ENCODE results near the gene CEP350. TPM values are rescaled to one million over a fixed set of nuclear protein-coding genes. Genes with fewer than 3 reads are reported as not detected.

CEP350 gene
- total RNA-seq, 1 donor from 2014 or later = 111 TPM

DNA sequence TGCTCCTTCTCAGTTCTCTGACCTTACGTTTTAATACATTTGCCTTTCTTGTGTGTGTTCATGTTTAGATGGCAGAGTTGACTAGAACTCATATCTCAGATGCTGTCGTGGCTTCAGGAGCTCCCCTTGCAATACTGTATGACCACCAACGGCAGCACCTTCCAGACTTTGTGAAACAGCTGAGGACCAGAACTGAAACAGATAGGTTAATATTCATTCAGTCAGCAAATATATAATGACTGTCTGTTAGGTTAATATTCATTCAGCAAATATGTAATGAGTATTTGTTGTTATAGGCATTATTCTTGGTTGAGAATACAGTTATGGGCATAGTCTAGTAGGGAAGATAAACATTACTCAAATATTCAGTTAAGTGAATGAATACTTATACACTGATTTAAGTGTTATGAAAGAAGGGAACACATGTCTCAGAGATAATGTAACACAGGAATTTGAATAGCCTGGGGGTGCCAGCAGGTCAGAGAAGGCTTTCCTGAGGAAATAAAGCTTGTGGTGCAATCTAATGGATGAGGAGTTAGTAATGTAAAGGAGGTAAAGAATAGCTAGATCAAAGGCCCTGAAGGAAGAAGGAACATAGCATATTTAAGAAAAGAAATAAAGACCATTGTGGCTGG, 88.5 kb downstream of the CEP350 start:
- no peak for FAIRE-seq
- DNase-seq (ENCODE audit: low spot score in 2 of 2) = no peak

DNA sequence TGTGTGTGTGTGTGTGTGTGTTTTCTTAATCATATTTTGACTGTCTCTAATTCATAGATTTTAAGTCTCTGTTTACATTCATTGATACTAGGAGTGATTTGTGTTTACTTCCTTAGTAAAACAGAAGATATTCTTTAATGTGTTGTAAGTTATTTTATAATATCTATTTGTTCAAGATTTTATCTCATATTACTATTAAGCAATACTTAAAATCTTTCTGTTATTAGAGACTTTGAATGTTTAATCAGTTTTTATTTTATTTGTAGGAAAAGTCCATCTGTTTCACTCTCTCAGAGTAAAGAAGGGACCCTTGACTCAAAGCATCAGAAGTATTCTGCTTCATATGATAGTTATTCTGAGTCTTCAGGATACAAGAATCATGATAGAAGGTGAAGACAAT, 89.2 kb downstream of the CEP350 start:
- no peak for DNase-seq (ENCODE audit: low spot score in 2 of 2)
- no peak for FAIRE-seq

DNA sequence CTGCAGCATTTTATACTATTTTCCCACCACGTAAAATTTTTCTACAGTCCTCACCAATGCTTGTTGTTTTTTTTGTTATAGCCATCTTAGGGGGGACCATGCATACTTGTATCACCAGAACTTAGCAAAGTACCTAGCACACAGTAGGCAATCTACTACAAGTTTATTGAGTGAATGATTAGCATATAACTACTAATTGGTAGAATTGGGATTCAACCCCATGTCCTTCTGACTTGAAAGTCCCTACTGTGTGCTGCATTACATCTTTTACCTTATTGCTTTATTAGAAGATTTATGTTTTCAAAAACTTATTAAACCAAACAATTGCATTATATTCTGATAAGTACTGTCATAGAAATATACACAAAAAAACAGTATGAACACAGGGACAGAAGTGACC, 92.1 kb downstream of the CEP350 start:
- FAIRE-seq = no peak

DNA sequence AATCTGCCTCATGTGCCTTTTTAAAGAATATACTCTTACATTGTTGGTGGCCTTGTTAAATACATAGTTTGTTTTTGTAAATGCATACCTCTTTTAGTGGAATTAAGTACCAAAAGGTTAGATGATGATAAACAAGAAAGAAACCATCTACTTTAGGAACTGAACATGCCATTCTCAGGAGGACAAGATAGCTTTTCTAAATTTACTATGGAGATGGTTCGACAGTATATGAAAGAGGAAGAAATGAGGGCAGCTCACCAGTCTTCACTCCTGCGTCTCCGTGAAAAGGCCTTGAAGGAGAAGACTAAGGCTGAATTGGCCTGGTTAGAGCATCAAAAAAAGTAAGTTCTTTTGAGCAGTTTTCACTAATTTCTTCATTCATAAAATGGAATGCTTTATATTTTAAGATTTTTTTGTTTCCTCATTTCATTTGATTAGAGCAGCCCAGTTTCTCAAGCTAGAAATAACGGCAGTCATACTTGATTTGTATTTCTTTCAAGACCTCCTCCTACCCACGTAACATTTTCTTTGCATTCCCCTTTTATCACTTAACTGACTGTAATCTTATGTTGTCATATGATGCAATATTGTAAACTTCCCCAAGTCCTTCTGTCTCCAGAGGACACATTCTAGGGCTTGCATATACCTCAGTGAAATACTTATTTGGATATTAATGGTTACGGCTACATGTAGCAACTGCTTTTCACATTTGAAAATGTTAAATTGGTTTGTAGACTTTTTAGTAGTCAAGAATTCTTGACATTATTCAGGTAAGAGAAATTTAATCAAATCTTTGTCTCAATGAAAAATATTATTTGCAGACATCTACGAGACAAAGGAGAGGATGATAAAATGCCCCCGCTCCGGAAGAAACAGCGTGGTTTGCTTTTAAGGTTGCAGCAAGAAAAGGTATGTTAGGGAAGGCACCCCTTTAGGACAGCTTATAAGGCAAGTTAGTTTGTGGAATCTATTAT, 99.3 kb downstream of the CEP350 start:
- FAIRE-seq (no peak), DNase-seq (ENCODE audit: low spot score in 2 of 2) (no peak)

More for the DNA sequence above, 92.1 kb downstream of the CEP350 start:
- DNase-seq (ENCODE audit: low spot score in 2 of 2) = no peak

DNA sequence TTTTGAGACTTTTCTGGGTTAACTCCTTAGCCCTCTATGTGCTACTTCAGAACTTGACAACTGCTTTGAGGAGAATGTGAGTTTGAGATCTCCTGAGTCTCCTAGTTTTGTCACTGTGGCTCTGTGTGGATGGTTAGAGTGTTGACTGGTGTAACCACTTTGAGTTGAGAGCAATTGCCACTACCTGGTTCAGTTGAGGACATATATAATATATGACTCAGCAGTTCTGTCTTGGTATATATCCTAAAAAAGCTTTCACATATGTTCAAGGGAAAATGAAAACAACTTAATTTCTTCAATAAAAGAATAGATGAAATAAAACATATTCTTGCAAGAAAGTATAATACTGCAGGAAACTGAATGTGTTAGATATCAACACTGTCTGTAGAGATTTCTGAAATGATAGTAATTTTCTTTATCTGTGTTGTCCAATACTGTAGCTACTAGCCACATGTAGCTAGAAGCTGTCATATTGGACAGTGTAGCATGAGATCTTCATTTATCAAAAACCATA, 103.3 kb downstream of the CEP350 start:
- DNase-seq (ENCODE audit: low spot score in 2 of 2) (no peak), FAIRE-seq (no peak)

DNA sequence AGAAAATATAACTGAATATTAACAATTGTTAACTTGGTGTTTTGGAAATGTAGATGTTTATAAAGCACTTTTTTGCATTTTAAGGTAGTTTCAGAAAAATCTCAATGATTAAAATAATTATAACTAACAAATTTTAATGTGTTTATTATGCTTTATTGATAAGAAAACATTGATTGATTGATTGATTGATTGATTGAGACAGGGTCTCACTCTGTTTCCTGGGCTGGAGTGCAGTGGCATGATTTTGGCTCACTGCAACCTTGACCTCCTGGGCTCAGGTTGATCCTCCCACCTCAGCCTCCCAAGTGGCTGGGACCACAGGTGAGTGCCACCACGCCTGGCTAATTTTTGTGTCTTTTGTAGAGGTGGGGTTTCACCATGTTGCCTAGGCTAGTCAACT, 106.4 kb downstream of the CEP350 start:
- no peak for FAIRE-seq
- DNase-seq (ENCODE audit: low spot score in 2 of 2) = no peak

DNA sequence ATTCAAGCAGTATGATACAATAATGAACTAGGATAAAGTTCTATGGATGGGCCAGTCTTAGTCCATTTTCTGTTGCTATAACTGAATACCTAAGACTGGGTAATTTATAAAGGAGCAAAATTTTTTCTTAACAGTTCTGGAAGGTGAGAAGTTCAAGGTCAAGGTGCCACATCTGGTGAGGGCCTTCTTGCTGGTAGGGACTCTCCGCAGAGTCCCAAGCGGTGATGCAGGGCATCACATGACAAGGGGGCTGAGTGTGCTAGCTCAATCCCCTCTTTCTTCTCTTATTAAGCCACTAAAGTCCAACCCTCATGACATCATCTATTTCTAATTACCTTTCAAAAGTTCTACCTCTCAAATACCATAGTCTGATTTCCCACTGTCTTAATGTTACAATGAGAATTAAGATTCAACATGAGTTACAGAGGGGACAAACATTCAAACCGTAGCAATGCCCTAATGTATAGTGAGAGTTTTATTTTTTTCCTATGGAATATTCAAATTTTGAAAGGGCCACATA, 107.9 kb downstream of the CEP350 start:
- FAIRE-seq (no peak), DNase-seq (ENCODE audit: low spot score in 2 of 2) (no peak)

DNA sequence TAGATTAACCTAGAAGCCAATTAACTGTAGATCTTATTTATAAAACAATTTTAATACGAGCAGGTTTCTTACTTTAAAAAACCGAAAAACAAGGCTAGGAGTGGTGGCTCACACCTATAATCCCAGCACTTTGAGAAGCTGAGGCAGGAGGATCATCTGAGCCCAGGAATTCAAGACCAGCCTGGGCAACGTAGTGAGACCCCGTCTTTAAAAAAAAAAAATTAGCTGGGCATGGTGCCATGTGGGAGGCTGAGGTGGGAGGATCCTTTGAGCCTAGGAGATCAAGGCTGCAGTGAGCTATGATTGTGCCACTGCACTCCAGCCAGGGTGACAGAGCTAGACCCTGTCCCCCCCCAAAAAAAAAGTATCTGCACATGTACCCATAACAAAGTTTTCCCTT, 110.8 kb downstream of the CEP350 start:
- FAIRE-seq (no peak), DNase-seq (ENCODE audit: low spot score in 2 of 2) (no peak)

DNA sequence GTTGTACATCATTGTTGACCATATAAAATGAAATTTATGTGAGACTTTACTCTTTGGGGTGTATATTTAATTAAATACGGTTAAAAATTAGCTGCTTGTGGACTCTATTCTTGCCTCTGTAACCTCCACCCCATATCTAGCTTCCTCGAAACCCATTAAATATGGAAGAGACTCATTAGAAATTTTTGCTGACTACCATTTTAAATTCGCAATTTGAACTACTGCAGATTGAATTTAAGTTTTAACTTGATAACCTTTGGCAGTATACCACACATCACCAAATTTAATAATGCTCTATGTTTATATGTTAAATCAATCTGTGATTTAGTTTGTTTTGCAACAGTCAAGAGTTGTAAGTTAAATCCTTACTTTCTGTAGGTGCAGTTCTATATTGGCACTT, 111.5 kb downstream of the CEP350 start:
- no peak for FAIRE-seq
- DNase-seq (ENCODE audit: low spot score in 2 of 2) = no peak

DNA sequence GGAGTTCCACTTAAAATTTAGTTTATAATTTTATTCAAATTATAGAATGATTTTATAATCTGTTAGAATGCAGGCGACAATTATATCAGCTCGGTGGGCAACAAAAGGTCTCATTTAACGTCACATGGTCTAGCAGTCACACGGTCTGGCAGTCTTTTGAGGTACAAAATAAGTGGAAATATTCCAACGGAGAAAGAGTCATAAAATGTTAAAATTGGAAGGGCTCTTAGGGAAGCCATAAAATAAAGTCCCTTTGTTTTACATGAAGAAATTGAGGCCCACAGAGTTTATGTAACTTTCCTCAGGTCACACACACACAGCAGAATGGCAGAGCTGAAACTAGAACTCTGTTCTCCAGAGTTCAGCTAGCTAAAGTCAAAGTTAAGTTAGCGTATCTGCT, 115.7 kb downstream of the CEP350 start:
- FAIRE-seq (no peak), DNase-seq (ENCODE audit: low spot score in 2 of 2) (no peak)

DNA sequence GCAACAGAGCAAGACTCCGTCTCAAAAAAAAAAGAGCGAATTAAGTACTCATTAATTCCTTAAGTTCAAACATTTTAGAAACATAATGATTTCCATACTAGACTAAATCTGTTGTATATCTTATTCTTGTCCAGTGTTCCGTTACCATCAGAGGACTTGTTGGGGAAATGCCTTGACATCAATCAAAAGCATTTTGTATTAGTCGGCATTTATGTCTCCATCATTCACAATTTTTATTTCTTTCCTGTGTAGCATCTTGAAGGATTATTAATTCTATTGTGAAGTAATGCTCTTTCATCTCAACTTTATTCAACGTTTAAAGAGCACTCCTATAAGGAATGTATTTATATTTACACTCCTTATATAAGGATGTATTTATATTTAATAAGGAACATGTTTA, 117.1 kb downstream of the CEP350 start:
- FAIRE-seq (no peak), DNase-seq (ENCODE audit: low spot score in 2 of 2) (no peak)

DNA sequence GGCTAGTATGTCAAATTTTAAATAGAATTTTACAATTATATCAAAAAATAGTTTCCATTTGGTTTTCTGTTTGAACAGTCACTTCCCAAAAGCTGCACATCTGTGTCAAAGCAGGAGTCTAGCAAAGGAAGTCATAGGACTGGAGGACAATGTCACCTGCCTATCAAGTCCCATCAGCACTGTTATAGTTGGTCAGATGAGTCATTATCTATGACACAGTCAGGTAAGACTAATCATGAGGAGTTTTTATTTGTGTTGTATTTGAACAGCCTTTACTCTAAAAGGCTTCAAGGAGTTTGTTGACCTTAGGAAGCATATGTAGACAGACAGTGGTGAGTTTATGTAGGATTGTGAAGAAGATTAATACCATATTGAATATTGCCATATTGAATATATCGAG, 125.8 kb downstream of the CEP350 start:
- DNase-seq (ENCODE audit: low spot score in 2 of 2) (no peak), FAIRE-seq (no peak)

DNA sequence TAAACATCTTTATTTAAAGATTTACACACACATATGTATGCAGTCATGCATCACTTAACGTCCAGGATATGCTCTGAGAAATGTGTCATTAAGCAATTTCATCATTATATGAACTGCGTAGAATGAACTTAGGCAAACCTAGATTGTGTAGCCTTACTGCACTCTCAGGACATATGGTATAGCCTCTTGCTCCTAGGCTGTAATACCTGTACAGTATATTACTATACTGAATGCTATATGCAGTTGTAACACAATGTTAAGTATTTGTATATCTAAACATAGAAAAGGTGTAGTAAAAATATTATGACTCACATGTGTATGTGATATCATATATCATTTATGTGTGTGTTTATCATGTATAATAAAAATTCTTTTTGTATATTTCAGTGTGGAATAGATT, 126.9 kb downstream of the CEP350 start:
- DNase-seq (ENCODE audit: low spot score in 2 of 2) = no peak
- FAIRE-seq = no peak

DNA sequence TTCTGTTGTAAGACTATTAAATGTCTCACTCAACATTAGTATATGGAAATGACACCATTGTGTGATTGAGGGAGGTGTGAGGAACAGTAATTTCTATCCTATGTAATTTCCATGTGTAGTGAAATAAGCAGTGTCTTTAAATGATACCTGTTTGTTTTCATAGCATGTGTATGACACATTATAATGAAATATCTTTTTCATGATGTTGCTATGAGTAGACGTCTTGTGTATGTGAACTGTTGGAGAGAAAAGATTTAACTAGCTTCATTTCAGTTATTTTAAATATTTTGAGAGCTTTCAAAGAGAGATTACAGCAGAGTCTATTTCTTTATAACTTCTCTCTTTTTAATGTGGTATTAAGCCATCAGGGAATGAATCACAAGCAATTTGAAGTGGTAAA, 128.6 kb downstream of the CEP350 start:
- DNase-seq (ENCODE audit: low spot score in 2 of 2) = no peak
- no peak for FAIRE-seq

DNA sequence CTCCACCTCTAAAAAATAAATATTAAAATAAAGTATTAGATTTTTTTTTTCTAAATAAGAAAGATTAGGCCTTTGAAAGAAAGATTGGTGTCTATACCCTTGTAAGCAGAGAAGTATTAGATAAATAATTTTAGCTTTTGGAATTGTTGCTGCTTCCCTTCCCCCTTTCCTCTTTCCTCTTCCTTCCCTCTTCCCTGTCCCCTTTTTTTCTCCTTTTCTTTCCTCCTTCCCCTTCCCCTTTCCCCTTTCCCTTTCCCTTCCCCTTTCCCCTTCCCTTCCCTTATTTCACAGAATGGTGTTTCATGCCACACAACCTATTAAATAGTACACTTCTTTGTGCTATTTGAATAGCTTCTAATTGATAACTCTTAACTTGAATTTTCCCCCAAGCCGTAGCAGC, 130.3 kb downstream of the CEP350 start:
- no peak for FAIRE-seq

DNA sequence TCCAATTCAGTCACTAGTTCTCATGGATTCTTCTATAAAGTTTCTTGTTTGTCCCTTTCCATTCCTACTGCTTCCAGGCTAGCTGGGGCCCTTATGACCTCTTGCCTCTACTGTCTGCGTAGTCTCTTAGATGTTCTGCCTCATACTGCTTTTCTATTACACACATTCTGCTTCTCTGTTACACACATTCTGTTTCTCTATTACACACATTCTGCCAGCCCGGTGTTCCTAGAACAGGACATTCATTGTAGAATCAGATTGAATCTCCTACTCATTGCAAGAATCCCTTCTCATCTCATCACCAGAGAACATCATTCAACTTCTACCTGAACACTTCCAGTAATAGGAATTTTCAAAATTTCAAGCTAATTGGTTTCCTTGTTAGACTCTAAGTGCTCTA, 130.7 kb downstream of the CEP350 start:
- DNase-seq (ENCODE audit: low spot score in 2 of 2) (no peak), FAIRE-seq (no peak)

More for the DNA sequence above, 130.3 kb downstream of the CEP350 start:
- no peak for DNase-seq (ENCODE audit: low spot score in 2 of 2)

DNA sequence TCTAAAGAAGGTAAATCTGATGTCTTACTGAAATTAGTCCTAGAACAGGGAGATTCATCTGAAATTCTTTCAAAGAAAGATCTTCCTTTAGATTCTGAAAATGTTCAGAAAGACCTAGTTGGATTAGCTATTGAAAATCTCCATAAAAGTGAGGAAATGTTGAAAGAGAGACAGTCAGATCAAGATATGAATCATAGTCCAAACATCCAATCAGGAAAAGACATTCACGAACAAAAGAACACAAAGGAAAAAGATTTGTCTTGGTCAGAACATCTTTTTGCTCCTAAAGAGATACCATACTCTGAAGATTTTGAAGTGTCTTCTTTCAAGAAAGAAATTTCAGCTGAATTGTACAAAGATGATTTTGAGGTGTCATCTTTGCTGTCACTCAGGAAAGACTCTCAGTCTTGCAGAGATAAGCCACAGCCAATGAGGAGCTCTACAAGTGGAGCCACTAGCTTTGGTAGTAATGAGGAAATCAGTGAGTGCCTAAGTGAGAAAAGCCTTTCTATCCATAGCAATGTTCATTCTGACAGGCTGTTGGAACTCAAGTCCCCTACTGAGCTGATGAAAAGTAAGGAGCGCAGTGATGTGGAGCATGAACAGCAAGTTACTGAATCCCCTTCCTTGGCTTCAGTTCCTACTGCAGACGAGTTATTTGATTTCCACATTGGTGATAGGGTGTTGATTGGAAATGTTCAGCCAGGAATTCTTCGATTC, 138.5 kb downstream of the CEP350 start:
- no peak for FAIRE-seq
- DNase-seq (ENCODE audit: low spot score in 2 of 2) = no peak

DNA sequence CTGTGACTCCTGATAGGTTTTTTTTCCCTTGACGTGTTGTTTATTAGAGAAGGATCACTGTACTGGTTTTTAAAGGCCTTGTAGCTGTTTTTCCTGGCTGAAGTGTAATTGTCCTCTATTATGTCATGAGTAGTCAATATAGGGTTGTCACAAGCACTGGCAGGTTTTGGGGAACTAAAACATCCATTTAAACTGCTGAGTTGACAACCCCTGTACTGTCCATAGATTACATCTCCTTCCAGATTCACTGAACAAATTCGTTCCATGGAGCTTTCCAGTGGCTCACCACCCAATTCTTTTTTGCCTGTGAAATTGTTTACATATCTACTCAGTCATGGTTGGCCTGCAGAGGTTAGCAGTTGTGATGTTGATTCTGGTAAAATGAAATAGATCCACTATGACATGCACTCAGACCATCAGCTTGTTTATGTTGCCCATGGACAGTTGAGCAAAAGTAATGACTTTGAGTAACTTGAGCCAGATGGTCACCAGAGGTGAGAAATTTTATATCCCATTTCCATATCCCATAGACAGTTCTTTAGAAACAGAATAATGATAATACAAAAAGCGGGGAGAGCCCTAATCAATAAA, 140.2 kb downstream of the CEP350 start:
- no peak for DNase-seq (ENCODE audit: low spot score in 2 of 2)
- FAIRE-seq = no peak

DNA sequence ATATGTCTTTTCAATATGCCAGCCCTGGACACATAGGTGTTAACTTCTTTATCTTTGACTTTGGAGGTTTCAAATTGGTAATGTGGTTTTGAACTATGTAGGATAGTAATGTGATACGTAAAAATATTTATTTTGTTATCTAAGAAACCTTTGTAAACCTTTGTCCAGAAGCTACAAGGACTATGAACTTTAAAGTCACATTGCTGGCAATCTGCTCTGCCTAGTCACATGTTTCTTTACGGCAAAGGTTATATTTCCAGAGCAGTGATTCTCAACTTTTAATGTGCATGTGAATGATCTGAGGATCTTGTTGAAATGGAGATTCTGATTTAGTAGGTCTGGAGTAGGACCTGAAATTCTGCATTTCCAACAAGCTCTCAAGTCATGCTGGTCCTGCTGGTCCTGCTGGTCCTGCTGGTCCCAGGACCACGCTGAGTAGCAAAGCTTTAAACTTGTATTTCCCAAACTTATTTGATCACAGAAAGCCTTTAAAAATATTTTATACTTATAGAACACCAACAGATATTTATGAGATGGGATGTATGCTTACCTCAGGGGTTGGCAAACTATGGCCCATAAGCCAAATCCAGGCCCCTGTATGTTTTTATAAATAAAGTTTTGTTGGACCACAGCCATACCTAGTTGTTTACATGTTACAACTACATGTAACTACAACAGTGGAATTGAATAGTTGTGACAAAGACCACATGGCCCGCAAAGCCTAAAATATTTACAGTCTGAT, 142.1 kb downstream of the CEP350 start:
- FAIRE-seq = no peak

DNA sequence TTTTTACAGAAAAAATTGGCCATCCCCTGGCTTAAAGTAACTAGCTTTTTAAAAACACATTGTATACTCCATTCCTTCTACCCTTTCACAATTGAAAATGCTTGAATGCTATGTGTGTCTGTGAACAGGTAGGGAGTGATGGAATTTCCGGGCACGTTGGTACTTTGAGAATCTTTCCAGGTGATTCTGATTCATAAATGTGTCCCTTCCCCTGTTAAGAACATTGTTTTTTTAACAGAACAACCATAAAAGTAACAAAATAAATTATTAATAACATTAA, 142.7 kb downstream of the CEP350 start:
- FAIRE-seq (no peak), DNase-seq (ENCODE audit: low spot score in 2 of 2) (no peak)

More for the DNA sequence above, 142.1 kb downstream of the CEP350 start:
- DNase-seq (ENCODE audit: low spot score in 2 of 2) = no peak
